ENCODE results near the gene CNN1.
"Not testable (repeated sequence)": the region's sequence is repeated elsewhere in the genome, so short reads cannot be mapped to it uniquely, and the experiment has no call there.

Gene CNN1

DNA sequence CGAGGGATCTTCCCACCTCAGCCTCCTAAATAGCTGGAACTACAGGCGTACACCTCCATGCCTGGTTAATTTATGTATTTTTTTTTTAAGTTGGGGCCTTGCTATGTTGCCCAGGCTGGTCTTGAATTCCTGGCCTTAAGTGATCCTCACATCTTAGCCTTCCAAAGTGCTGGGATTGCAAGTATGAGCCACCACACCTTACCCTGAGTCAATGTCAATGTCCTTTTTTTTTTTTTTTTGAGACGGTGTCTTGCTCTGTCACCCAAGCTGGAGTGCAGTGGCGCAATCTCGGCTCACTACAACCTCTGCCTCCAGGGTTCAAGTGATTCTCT, 27.0 kb downstream of the CNN1 start:
- H3K9me2 ChIP-seq (replicated peaks; ENCODE audit: low read depth, low read length); H3K4me3 ChIP-seq (ENCODE audit: low read length, poor library complexity, severe bottlenecking); H3K9me3 ChIP-seq (ENCODE audit: insufficient read depth, low read depth, low read length): not testable (repeated sequence)

DNA sequence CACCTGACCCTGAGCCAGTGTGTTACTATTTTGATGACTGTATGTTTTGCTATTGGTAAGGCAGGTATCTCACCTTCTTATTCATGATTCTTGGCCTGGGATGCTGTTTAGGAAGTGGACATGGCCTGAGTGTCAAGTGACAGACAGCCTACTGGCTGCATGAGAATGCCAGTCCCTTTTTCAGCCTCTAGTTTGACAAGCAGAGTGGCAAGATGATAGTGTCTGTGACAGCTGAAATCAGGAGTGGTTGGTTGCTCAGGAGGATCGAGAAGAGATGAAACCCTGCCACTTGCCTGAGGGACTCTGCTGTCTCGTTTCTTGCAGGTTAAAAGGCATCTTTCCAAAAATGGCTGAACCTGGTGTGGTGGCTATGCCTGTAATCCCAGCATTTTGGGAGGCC, 27.5 kb downstream of the CNN1 start:
- Histone ChIP-seq H3F3A (ENCODE audit: low read depth) (no peaks in the 10 kb centered on the region), H3K9ac (ENCODE audit: low read depth, low read length, poor library complexity, severe bottlenecking) (no peak overlapping the region), H2AFZ (ENCODE audit: low read length) (no peak overlapping the region), H3K36me3 (ENCODE audit: insufficient read depth, low read length) (no peaks in the 10 kb centered on the region), H3K4me2 (ENCODE audit: low read depth, low read length, poor library complexity, severe bottlenecking) (no peak overlapping the region), H3K27me3 (ENCODE audit: insufficient read depth, low read length, poor library complexity, severe bottlenecking) (no peaks in the 10 kb centered on the region), H3K9me2 (replicated peaks; ENCODE audit: low read depth, low read length) (no peaks in the 10 kb centered on the region), H3K4me3 (ENCODE audit: low read length, poor library complexity, severe bottlenecking) (no peak overlapping the region), H3K4me1 (ENCODE audit: insufficient read depth, low read length, poor library complexity, severe bottlenecking) (peaks cover 4% of the 10 kb centered on the region), H3K79me2 (ENCODE audit: insufficient read depth, low read length) (no peaks in the 10 kb centered on the region), H4K20me1 (ENCODE audit: insufficient read depth, low read length, poor library complexity, severe bottlenecking) (no peaks in the 10 kb centered on the region), H3K9me3 (ENCODE audit: insufficient read depth, low read depth, low read length) (no peaks in the 10 kb centered on the region)
- TF ChIP-seq, protein P1, sequence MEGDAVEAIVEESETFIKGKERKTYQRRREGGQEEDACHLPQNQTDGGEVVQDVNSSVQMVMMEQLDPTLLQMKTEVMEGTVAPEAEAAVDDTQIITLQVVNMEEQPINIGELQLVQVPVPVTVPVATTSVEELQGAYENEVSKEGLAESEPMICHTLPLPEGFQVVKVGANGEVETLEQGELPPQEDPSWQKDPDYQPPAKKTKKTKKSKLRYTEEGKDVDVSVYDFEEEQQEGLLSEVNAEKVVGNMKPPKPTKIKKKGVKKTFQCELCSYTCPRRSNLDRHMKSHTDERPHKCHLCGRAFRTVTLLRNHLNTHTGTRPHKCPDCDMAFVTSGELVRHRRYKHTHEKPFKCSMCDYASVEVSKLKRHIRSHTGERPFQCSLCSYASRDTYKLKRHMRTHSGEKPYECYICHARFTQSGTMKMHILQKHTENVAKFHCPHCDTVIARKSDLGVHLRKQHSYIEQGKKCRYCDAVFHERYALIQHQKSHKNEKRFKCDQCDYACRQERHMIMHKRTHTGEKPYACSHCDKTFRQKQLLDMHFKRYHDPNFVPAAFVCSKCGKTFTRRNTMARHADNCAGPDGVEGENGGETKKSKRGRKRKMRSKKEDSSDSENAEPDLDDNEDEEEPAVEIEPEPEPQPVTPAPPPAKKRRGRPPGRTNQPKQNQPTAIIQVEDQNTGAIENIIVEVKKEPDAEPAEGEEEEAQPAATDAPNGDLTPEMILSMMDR (conservative IDR thresholded peaks at IDR 0.05; ENCODE audit: low read length): no peak
- TF ChIP-seq EZH2phosphoT487 (IDR thresholded peaks at IDR 0.05; ENCODE audit: borderline replicate concordance): no peak

More for the DNA sequence above, 27.0 kb downstream of the CNN1 start:
- H2AFZ ChIP-seq (ENCODE audit: low read length); H3K4me2 ChIP-seq (ENCODE audit: low read depth, low read length, poor library complexity, severe bottlenecking); H3K79me2 ChIP-seq (ENCODE audit: insufficient read depth, low read length); H4K20me1 ChIP-seq (ENCODE audit: insufficient read depth, low read length, poor library complexity, severe bottlenecking); H3K36me3 ChIP-seq (ENCODE audit: insufficient read depth, low read length); H3K4me1 ChIP-seq (ENCODE audit: insufficient read depth, low read length, poor library complexity, severe bottlenecking); H3K27me3 ChIP-seq (ENCODE audit: insufficient read depth, low read length, poor library complexity, severe bottlenecking); H3K9ac ChIP-seq (ENCODE audit: low read depth, low read length, poor library complexity, severe bottlenecking); H3F3A ChIP-seq (ENCODE audit: low read depth): not testable (repeated sequence)

DNA sequence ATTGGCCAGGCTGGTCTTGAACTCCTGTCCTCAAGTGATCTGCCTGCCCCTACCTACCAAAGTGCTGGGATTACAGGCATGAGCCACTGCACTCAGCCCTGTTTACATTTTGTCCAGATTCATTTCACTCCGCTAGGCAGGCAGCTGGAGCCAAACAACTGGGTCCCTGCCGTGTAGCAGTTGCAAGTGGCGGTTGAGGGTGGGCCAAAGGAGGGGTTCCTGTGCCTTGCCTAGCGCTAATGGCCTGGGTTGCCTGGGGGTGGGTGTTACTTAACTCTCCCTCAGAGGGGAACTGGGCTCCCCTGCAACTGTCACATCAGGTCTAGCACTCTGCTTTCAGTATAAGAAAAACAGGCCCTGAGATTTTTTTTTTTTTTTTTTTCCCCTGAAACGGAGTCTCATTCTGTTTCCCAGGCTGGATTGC, 31.4 kb downstream of the CNN1 start:
- H3K9ac ChIP-seq (ENCODE audit: low read depth, low read length, poor library complexity, severe bottlenecking): no peak overlapping the region
- no peaks in the 10 kb centered on the region for H3K27me3 ChIP-seq (ENCODE audit: insufficient read depth, low read length, poor library complexity, severe bottlenecking)
- no peaks in the 10 kb centered on the region for H3F3A ChIP-seq (ENCODE audit: low read depth)
- no peaks in the 10 kb centered on the region for H3K9me3 ChIP-seq (ENCODE audit: insufficient read depth, low read depth, low read length)
- no peak overlapping the region for H3K4me2 ChIP-seq (ENCODE audit: low read depth, low read length, poor library complexity, severe bottlenecking)
- H3K36me3 ChIP-seq (ENCODE audit: insufficient read depth, low read length): no peaks in the 10 kb centered on the region
- no peak overlapping the region for H3K4me3 ChIP-seq (ENCODE audit: low read length, poor library complexity, severe bottlenecking)
- H4K20me1 ChIP-seq (ENCODE audit: insufficient read depth, low read length, poor library complexity, severe bottlenecking): no peaks in the 10 kb centered on the region
- H3K79me2 ChIP-seq (ENCODE audit: insufficient read depth, low read length): no peaks in the 10 kb centered on the region
- H3K9me2 ChIP-seq (replicated peaks; ENCODE audit: low read depth, low read length): no peaks in the 10 kb centered on the region
- no peak for TF ChIP-seq EZH2phosphoT487 (IDR thresholded peaks at IDR 0.05; ENCODE audit: borderline replicate concordance)
- TF ChIP-seq, protein P1 (conservative IDR thresholded peaks at IDR 0.05; ENCODE audit: low read length): no peak
- H2AFZ ChIP-seq (ENCODE audit: low read length): no peak overlapping the region
- H3K4me1 ChIP-seq (ENCODE audit: insufficient read depth, low read length, poor library complexity, severe bottlenecking): peaks cover 4% of the 10 kb centered on the region

DNA sequence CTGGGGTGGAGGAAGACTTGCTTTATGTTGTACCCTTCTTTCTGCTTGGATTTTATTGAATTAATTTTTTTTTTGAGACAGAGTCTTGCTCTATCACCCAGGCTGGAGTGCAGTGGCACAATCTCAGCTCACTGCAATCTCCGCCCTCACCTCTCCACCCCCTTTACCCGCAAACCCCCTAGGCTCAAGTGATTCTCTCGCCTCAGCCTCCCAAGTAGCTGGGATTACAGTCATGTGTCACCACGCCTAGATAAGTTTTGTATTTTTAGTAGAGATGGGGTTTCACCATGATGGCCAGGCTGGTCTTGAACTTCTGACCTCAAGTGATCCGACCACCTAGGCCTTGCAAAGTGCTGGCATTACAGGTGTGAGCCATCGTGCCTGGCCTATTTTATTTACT, 34.7 kb downstream of the CNN1 start:
- not testable (repeated sequence) for H3K9me3 ChIP-seq (ENCODE audit: insufficient read depth, low read depth, low read length); H3K4me3 ChIP-seq (ENCODE audit: low read length, poor library complexity, severe bottlenecking); H3K27me3 ChIP-seq (ENCODE audit: insufficient read depth, low read length, poor library complexity, severe bottlenecking); H3K4me2 ChIP-seq (ENCODE audit: low read depth, low read length, poor library complexity, severe bottlenecking); H3K9ac ChIP-seq (ENCODE audit: low read depth, low read length, poor library complexity, severe bottlenecking); H3K9me2 ChIP-seq (replicated peaks; ENCODE audit: low read depth, low read length); H3K36me3 ChIP-seq (ENCODE audit: insufficient read depth, low read length); H4K20me1 ChIP-seq (ENCODE audit: insufficient read depth, low read length, poor library complexity, severe bottlenecking); H3F3A ChIP-seq (ENCODE audit: low read depth); H3K79me2 ChIP-seq (ENCODE audit: insufficient read depth, low read length); H2AFZ ChIP-seq (ENCODE audit: low read length); H3K4me1 ChIP-seq (ENCODE audit: insufficient read depth, low read length, poor library complexity, severe bottlenecking)

DNA sequence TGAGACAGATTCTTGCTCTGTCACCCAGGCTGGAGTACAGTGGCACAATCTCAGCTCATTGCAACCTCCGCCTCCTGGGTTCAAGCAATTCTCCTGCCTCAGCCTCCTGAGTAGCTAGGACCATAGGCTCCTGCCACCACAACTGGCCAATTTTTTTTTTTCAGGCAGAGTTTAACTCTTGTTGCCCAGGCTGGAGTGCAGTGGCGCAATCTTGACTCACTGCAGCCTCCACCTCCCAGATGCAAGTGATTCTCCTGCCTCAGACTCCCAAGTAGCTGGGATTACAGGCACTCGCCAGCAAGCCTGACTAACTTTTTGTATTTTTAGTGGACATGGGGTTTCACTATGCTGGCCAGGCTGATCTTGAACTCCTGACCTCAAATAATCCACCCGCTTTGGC, 35.1 kb downstream of the CNN1 start:
- H4K20me1 ChIP-seq (ENCODE audit: insufficient read depth, low read length, poor library complexity, severe bottlenecking); H3K36me3 ChIP-seq (ENCODE audit: insufficient read depth, low read length); H3K9me2 ChIP-seq (replicated peaks; ENCODE audit: low read depth, low read length); H3F3A ChIP-seq (ENCODE audit: low read depth); H3K4me3 ChIP-seq (ENCODE audit: low read length, poor library complexity, severe bottlenecking); H3K4me2 ChIP-seq (ENCODE audit: low read depth, low read length, poor library complexity, severe bottlenecking); H3K9me3 ChIP-seq (ENCODE audit: insufficient read depth, low read depth, low read length); H3K27me3 ChIP-seq (ENCODE audit: insufficient read depth, low read length, poor library complexity, severe bottlenecking); H2AFZ ChIP-seq (ENCODE audit: low read length); H3K79me2 ChIP-seq (ENCODE audit: insufficient read depth, low read length); H3K9ac ChIP-seq (ENCODE audit: low read depth, low read length, poor library complexity, severe bottlenecking); H3K4me1 ChIP-seq (ENCODE audit: insufficient read depth, low read length, poor library complexity, severe bottlenecking): not testable (repeated sequence)

Measured in Loucy (cell line).